Measurements from ENCODE around the gene ACADM. TPM values are rescaled to one million over a fixed set of nuclear protein-coding genes. Genes with fewer than 3 reads are reported as not detected.
"Not testable (repeated sequence)": the region's sequence is repeated elsewhere in the genome, so short reads cannot be mapped to it uniquely, and the experiment has no call there.

Gene ACADM
- total RNA-seq, 2 donors from 2014 or later: 40.1 to 49.6 TPM

DNA sequence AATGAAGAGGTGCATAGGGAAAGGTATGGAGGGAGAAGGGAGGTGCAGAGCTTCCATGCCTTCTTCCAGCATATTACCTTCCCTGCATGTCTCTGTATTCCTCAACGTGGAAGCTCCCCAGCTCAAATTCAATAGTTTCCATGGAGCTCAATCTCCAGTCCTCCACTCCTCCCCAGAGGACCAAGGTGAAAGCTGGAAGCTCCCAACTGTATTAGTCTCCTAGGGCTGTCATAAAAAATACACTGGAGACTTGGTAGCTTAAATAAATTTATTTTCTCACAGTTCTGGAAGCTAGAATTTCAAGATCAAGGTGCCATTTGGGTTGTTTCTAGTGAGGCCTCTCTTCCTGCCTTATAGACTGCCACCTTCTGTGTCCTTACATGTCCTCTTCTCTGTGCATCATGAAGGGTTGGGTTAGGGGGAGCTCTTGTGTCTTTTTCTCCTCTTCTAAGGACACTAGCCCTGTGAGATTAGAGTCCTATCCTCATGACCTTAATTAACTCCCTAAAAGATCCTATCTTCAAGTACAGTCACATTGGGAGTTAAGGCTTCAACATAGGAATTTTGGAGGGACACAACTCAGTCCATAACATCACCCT is 39.6 kb downstream of the ACADM start:
- no peaks in the 10 kb centered on the region for H3K4me1 Mint-ChIP-seq (ENCODE audit: low read depth in 2 of 2)
- DNase-seq (ENCODE audit: low spot score) (no peak), ATAC-seq (no peak)
- H3K4me3 Mint-ChIP-seq: no peak overlapping the region
- no peak overlapping the region for H3K27ac Mint-ChIP-seq
- no peaks in the 10 kb centered on the region for H3K27me3 Mint-ChIP-seq
- no peaks in the 10 kb centered on the region for H3K9me3 Mint-ChIP-seq
- no peaks in the 10 kb centered on the region for H3K36me3 Mint-ChIP-seq

DNA sequence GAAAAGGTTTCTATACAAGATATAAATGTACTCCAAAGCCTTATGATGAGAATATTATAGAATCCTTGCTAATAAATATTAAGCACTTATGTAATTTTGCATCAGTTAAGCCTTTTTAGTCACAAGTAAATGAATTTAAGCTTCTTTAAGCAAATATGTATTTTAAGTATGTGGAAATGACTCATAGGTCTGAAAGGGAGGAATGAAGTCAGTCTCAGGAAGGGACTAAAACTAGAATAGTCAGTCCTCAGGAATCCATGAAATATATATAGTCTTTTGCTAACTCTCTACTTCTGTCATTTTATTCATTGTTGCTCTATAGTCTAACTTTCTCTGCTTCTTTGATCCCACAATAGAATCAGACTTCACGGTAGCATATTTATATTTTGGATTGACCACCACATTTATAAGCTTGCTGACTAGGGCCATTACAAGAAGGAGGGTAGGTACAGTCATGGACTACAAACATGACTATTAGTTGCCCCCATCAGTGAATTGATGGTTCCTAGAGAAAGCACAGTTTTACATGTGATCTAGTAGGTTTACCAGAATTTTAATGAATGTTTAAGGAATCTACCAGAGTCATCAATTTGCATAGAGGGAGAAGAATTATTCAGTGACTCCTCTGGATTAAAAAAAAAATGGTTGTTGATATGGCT is 41.3 kb downstream of the ACADM start:
- Mint-ChIP-seq H3K27me3 (no peaks in the 10 kb centered on the region), H3K4me3 (no peak overlapping the region), H3K9me3 (no peaks in the 10 kb centered on the region), H3K36me3 (no peaks in the 10 kb centered on the region), H3K4me1 (ENCODE audit: low read depth in 2 of 2) (no peaks in the 10 kb centered on the region), H3K27ac (no peak overlapping the region)
- DNase-seq (ENCODE audit: low spot score): no peak
- ATAC-seq: no peak

DNA sequence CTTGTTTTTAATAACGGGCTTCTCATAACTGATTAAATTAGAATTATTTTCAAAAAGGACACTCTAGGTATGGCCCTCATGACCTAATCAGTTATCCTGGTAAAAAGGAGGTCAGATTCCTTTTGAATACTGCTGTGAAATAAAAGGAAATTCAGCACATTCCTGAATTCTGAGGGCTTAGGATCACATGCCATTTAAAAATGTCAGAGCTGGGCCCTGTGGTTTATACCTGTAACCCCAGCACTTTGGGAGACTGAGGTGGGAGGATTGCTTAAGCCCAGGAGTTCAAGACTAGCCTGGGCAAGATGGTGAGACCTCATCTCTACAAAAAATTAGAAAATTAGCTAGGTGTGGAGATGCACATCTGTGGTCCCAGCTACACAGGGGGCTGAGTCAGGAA is 43.5 kb downstream of the ACADM start:
- H3K4me1 Mint-ChIP-seq (ENCODE audit: low read depth in 2 of 2): no peaks in the 10 kb centered on the region
- H3K9me3 Mint-ChIP-seq: no peaks in the 10 kb centered on the region
- no peak for ATAC-seq
- no peaks in the 10 kb centered on the region for H3K27me3 Mint-ChIP-seq
- no peaks in the 10 kb centered on the region for H3K36me3 Mint-ChIP-seq
- H3K27ac Mint-ChIP-seq: no peak overlapping the region
- no peak for DNase-seq (ENCODE audit: low spot score)
- no peak overlapping the region for H3K4me3 Mint-ChIP-seq

DNA sequence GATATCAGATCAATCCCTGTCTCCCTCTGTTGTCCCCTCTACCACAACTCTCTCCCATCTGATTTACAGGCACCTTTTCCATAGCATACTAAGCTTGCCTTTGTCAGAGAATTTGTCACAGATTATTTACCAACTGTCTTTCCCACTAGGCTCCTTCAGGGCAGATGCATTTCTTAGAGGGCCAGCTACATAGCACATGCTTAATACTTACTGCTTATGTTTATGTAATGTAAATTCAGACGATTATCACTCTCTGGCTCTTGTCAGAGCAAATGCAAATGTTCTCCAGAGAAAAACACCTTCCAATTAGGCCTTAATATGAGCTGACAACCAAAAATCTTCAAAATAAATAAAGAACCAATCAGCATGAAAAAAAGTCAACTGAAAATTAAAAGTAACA is 46.3 kb downstream of the ACADM start:
- Mint-ChIP-seq H3K36me3 (no peaks in the 10 kb centered on the region), H3K27ac (no peak overlapping the region)

DNA sequence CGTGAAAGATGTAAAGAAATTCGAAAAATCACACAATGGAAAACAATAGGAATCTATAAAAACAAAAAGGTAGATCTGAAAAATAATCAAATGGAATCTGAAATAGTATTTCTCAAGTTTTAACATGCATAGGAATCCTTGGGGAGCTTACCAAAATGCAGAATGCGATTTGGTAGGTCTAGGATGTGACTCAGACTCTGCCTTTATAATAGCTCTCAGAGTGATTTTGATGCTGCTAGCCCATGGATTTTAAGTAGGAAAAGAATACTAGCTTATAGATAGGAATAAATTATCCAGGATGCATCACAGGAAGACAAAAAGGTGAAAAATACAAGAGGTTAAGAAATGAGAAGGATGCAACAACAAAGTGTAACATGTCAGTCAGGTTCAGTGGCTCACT is 47.5 kb downstream of the ACADM start:
- H3K27me3 Mint-ChIP-seq: no peaks in the 10 kb centered on the region

More for the DNA sequence above, 46.3 kb downstream of the ACADM start:
- no peaks in the 10 kb centered on the region for H3K27me3 Mint-ChIP-seq
- H3K9me3 Mint-ChIP-seq: no peaks in the 10 kb centered on the region
- no peak for ATAC-seq
- H3K4me1 Mint-ChIP-seq (ENCODE audit: low read depth in 2 of 2): no peaks in the 10 kb centered on the region
- no peak for DNase-seq (ENCODE audit: low spot score)
- H3K4me3 Mint-ChIP-seq: no peak overlapping the region

DNA sequence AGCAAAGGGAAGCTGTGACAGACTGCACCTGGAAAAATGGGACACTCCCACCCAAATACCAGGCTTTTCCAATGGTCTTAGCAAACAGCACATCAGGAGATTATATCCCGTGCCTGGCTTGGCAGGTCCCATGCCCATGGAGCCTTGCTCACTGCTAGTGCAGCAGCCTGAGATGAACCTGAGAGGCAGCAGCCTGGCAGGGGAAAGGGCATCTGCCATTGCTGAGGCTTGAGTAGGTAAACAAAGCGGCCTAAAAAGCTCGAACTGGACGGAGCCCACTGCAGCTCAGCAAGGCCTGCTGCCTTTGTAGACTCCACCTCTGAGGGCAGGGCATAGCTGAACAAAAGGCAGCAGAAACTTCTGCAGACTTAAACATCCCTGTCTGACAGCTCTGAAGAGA is 53.3 kb downstream of the ACADM start:
- H3K4me1 Mint-ChIP-seq (ENCODE audit: low read depth in 2 of 2); ATAC-seq; H3K36me3 Mint-ChIP-seq; DNase-seq (ENCODE audit: low spot score); H3K27ac Mint-ChIP-seq; H3K4me3 Mint-ChIP-seq; H3K9me3 Mint-ChIP-seq: not testable (repeated sequence)
- peaks cover 11 to 19% of the 10 kb centered on the region in 2 donors for H3K27me3 Mint-ChIP-seq

More for the DNA sequence above, 47.5 kb downstream of the ACADM start:
- H3K4me3 Mint-ChIP-seq: no peak overlapping the region
- no peaks in the 10 kb centered on the region for H3K9me3 Mint-ChIP-seq
- DNase-seq (ENCODE audit: low spot score) (no peak), ATAC-seq (no peak)
- H3K4me1 Mint-ChIP-seq (ENCODE audit: low read depth in 2 of 2): no peaks in the 10 kb centered on the region
- H3K27ac Mint-ChIP-seq: no peak overlapping the region
- H3K36me3 Mint-ChIP-seq: no peaks in the 10 kb centered on the region

DNA sequence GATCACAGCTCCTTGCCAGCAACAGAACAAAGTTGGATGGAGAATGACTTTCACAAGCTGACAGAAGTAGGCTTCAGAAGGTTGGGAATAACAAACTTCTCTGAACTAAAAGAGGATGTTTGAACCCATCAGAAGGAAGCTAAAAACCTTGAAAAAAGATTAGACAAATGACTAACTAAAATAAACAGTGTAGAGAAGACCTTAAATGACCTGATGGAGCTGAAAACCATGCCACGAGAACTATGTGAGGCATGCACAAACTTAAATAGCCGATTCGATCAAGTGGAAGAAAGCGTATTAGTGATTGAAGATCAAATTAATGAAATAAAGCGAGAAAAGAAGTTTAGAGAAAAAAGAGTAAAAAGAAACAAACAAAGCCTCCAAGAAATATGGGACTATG is 54.2 kb downstream of the ACADM start:
- not testable (repeated sequence) for ATAC-seq; H3K27ac Mint-ChIP-seq; H3K9me3 Mint-ChIP-seq; H3K4me1 Mint-ChIP-seq (ENCODE audit: low read depth in 2 of 2); H3K4me3 Mint-ChIP-seq; DNase-seq (ENCODE audit: low spot score); H3K36me3 Mint-ChIP-seq
- H3K27me3 Mint-ChIP-seq: peaks cover 11 to 19% of the 10 kb centered on the region in 2 donors

DNA sequence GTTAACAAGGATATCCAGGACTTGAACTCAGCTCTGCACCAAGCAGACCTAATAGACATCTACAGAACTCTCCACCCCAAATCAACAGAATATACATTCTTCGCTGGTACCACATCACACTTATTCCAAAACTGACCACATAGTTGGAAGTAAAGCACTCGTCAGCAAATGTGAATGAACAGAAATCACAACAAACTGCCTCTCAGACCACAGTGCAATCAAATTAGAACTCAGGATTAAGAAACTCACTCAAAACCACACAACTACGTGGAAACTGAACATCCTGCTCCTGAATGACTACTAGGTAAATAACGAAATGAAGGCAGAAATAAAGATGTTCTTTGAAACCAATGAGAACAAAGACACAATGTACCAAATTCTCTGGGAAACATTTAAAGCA is 55.7 kb downstream of the ACADM start:
- Mint-ChIP-seq H3K4me3 (peak overlapping the region; percentile 28), H3K27me3 (peaks cover 11 to 19% of the 10 kb centered on the region in 2 donors), H3K4me1 (ENCODE audit: low read depth in 2 of 2) (peaks cover 12 to 18% of the 10 kb centered on the region in 2 donors)
- H3K9me3 Mint-ChIP-seq; DNase-seq (ENCODE audit: low spot score); H3K36me3 Mint-ChIP-seq; ATAC-seq; H3K27ac Mint-ChIP-seq: not testable (repeated sequence)

DNA sequence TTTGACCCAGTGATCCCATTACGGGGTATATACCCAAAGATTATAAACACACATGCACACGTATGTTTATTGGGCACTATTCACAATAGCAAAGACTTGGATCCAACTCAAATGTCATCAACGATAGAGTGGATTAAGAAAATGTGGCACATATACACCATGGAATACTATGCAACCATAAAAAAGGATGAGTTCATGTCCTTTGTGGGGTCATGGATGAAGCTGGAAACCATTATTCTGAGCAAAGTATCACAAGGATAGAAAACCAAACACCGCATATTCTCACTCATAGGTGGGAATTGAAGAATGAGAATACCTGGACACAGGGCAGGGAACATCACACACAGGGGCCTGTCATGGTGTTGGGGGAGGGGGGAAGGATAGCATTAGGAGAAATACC is 59.4 kb downstream of the ACADM start:
- DNase-seq (ENCODE audit: low spot score); ATAC-seq; H3K9me3 Mint-ChIP-seq: not testable (repeated sequence)
- Mint-ChIP-seq H3K27me3 (peaks cover 11 to 15% of the 10 kb centered on the region in 2 donors), H3K27ac (peak overlapping the region; percentile 45 to 98), H3K4me3 (peak overlapping the region; percentile 97), H3K4me1 (ENCODE audit: low read depth in 2 of 2) (peaks cover 38 to 44% of the 10 kb centered on the region in 2 donors), H3K36me3 (peaks cover 28% of the 10 kb centered on the region)

DNA sequence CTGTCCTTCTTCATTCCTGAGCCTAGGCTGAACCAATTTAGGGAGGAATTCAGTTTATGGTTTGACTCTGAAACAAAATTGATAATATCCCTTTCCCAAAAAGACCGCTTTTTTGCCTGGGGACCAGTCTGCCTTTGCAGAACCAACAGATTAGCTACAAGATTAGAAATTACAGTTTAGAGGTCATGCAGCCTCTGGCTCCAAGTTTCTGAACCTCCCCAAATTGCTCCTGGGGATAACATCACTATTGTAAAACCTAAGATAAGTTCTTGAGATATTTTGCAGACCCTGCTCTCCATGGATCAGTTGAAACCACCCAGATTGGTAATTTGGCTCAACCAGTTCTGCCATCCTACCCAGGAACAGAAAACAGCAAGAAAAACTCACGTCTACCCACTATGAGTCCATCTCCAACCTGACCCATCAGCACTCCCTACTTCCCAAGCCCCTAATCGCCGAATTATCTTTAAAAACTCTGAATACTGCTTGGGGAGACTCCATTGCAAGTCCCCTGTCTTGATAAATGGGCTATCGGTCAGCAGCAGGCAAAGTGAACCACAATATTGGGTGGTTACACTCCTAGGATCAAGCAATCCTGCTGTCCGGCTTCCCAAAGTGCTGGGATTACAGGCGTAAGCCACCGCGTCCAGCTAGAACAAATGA is 60.9 kb downstream of the ACADM start:
- Mint-ChIP-seq H3K4me1 (ENCODE audit: low read depth in 2 of 2) (peaks cover 49 to 57% of the 10 kb centered on the region in 2 donors), H3K36me3 (peaks cover 43% of the 10 kb centered on the region), H3K27ac (peak overlapping the region; percentile 97 to 98), H3K27me3 (peaks cover under 1 to 5% of the 10 kb centered on the region in 2 donors), H3K9me3 (no peaks in the 10 kb centered on the region), H3K4me3 (peak overlapping the region; percentile 97)
- ATAC-seq (peak in 1 of 2 donors; percentile 1), DNase-seq (ENCODE audit: low spot score) (no peak)

DNA sequence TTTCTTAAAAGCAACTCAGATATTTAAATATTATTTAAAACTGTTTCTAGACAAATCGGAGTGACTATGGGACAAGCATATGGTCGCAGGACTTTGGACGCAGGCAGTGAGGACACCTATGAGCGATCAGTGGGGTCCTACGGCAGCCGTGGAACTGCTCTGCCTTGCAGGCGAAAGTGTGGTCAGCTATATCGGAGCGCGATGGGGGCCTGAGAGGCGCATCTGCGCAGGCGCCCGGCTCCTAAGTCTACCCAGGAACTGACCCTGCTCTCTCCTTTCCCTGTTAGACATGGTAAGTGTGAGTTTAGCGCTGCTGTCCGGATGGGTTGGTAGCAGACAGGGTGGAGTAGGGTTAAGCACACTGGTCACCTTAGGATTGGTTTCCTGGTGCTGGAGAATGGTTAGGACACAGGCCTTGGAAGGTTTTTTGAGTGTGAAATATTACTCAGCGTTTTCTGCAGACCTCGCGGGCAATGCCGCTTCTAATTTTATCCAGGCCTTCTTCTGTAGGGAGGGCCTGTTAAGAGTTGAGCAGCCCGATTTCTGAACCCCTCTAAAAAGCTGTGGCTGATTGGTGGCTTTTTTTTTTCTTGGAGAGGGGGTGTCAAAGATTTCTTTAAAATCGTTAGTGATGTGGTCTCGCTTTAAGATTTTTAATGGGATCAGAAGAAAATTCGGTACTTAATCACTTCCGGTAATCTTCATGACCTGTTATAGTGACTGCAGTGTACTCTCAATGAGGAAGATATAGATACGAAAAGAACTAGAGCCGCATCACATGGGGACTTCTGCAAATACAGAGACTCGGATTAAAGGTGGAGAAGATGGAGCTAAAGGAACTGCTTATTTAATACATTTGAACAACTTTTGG is 61.7 kb downstream of the ACADM start, which contains the start of gene RABGGTB:
TSS of gene RABGGTB (plus strand) at position 274 of the 871 bp plus-strand sequence. CDS start at position 290, 16 bp downstream.
- ATAC-seq (peak; percentile 96 to 98), DNase-seq (ENCODE audit: low spot score) (peak; percentile 96)
- Mint-ChIP-seq H3K4me3 (peak within 1 kb of the TSS; percentile 97), H3K9me3 (no peaks in the 10 kb centered on the region), H3K27me3 (peaks cover 0 to 3% of the 10 kb centered on the region in 2 donors), H3K36me3 (peaks cover 51% of the 10 kb centered on the region), H3K27ac (peak within 1 kb of the TSS; percentile 97 to 98), H3K4me1 (ENCODE audit: low read depth in 2 of 2) (peaks cover 54 to 62% of the 10 kb centered on the region in 2 donors)

DNA sequence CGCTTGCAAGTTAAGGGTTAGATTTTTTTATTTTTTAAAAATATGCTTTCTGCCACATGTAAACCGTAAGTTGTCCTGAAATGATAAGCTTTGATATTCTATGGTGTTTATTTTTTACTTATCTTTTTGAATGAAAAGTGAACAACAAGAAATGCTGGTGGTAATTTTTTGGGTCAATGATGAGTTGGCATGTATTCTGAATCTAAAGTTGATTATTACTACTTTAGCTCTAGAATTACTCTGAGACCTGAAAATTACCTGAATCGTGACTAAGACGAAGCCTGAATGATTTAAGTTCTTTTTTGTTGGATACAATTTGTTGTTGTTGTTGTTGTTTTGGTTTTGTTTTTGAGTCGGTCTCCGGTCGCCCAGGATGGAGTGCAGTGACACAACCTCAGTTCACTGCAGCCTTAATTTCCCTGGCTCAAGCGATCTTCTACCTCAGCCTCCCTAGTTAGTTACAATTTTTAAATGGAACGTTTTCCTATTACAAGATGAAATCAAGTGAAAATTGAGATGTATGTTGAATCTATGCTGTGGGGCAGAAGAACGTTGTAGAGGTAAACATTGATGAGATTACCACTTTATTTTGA is 62.5 kb downstream of the ACADM start:
- H3K4me3 Mint-ChIP-seq: peak overlapping the region; percentile 97
- no peaks in the 10 kb centered on the region for H3K27me3 Mint-ChIP-seq
- H3K27ac Mint-ChIP-seq: peak overlapping the region; percentile 97 to 98
- H3K9me3 Mint-ChIP-seq: no peaks in the 10 kb centered on the region
- peaks cover 61 to 70% of the 10 kb centered on the region in 2 donors for H3K4me1 Mint-ChIP-seq (ENCODE audit: low read depth in 2 of 2)
- DNase-seq (ENCODE audit: low spot score): no peak
- ATAC-seq: no peak
- H3K36me3 Mint-ChIP-seq: peaks cover 55% of the 10 kb centered on the region

DNA sequence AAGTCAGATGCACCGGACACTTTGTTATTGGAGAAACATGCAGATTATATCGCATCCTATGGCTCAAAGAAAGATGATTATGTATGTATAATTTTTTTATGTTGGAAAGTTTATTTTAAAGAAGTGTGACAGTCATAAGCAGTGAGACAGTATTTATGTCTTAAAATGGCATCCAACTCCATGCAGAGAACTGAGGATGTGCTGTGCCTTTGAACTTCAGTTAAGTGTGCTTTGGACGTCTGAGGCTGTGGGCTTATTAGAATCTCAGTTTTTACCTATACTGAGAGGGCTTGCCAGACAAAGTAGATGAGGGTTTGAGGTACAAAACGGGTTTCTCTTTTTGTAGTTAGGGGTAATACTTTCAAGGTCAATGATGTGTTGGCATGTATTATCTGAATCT is 63.0 kb downstream of the ACADM start:
- peak overlapping the region; percentile 97 to 98 for H3K27ac Mint-ChIP-seq
- ATAC-seq: no peak
- H3K4me1 Mint-ChIP-seq (ENCODE audit: low read depth in 2 of 2): peaks cover 61 to 75% of the 10 kb centered on the region in 2 donors
- no peaks in the 10 kb centered on the region for H3K27me3 Mint-ChIP-seq
- peak overlapping the region; percentile 97 for H3K4me3 Mint-ChIP-seq
- H3K36me3 Mint-ChIP-seq: peaks cover 60% of the 10 kb centered on the region
- no peak for DNase-seq (ENCODE audit: low spot score)
- H3K9me3 Mint-ChIP-seq: no peaks in the 10 kb centered on the region

Measured in natural killer cell treated with Interleukin-12 subunit alpha and Interleukin-12 subunit beta and Interleukin-15 and Interleukin-18, amount 100 ng/mL, for 72 hours (primary cell).